KOPT-K1 (cell line): Measurements from ENCODE around the gene FAM9C.
"Not testable (repeated sequence)": the region's sequence is repeated elsewhere in the genome, so short reads cannot be mapped to it uniquely, and the experiment has no call there.

Experiments used
- H3K27ac ChIP-seq: fragments of 200-600 bp; sonication (generic); 2 replicates; pipeline ENCODE4 v1.5.1; 2016; ENCODE audit warnings: antibody characterized with exemption, mild to moderate bottlenecking, low read depth, low read length; ENCODE audit not compliant: poor library complexity, severe bottlenecking
- H3K36me3 ChIP-seq: fragments of 200-600 bp; sonication (generic); 2 replicates; pipeline ENCODE4 v1.5.1; 2017; ENCODE audit warnings: antibody characterized with exemption, mild to moderate bottlenecking, low read length, moderate library complexity; ENCODE audit not compliant: insufficient read depth
- H3K9me3 ChIP-seq: fragments of 200-600 bp; sonication (generic); 2 replicates; pipeline ENCODE4 v1.5.1; 2017; ENCODE audit warnings: antibody characterized with exemption, low read length, mild to moderate bottlenecking; ENCODE audit not compliant: insufficient read depth, poor library complexity, severe bottlenecking

FAM9C gene

DNA sequence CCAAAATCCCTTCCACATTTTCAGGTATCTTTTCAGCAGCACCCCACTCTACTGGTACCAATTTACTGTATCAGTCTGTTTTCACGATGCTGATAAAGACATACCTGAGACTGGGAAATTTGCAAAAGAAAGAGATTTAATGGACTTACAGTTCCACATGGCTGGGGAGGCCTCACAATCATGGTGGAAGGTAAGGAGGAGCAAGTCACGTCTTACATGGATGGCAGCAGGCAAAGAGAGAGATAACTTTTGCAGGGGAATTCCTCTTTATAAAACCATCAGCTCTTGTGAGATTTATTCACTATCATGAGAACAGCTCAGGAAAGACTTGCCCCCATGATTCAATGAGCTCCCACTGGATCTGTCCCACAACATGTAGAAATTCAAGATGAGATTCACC lies 18.7 kb upstream of the FAM9C start:
- H3K36me3 ChIP-seq: not testable (repeated sequence)

DNA sequence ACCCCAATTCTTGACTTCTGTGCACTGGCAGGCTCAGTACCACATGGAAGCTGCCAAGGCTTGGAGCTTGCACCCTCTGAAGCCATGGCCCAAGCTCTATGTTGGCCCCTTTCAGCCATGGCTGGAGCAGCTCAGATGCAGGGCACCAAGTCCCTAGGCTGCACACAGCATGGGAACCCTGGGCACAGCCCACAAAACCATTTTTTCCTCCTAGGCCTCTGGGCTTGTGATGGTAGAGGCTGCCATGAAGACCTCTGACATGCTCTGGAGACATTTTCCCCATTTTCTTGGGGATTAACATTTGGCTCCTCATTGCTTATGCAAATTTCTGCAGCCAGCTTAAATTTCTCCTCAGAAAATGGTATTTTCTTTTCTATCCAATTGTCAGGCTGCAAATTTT lies 17.9 kb upstream of the FAM9C start:
- H3K27ac ChIP-seq, H3K36me3 ChIP-seq: not testable (repeated sequence)
- H3K9me3 ChIP-seq: peaks cover 26% of the 10 kb centered on the region

More for the DNA sequence above, 18.7 kb upstream of the FAM9C start:
- H3K9me3 ChIP-seq: peaks cover 26% of the 10 kb centered on the region
- not testable (repeated sequence) for H3K27ac ChIP-seq

GRCh38 chrX:13061215-13061708 lies 16.8 kb upstream of the FAM9C start:
- not testable (repeated sequence) for H3K36me3 ChIP-seq, H3K27ac ChIP-seq
- H3K9me3 ChIP-seq: peaks cover 26% of the 10 kb centered on the region

GRCh38 chrX:13059637-13060499 lies 15.4 kb upstream of the FAM9C start:
- H3K9me3 ChIP-seq: peaks cover 26% of the 10 kb centered on the region
- no peak overlapping the region for H3K27ac ChIP-seq
- no peaks in the 10 kb centered on the region for H3K36me3 ChIP-seq

- Histone ChIP-seq H3K27ac (no peak overlapping the region), H3K9me3 (no peaks in the 10 kb centered on the region), H3K36me3 (no peaks in the 10 kb centered on the region)
Measured at GRCh38 chrX:13055486-13055885, 11.1 kb upstream of the FAM9C start.

GRCh38 chrX:13053171-13053570 lies 8.8 kb upstream of the FAM9C start:
- no peaks in the 10 kb centered on the region for H3K9me3 ChIP-seq
- H3K27ac ChIP-seq: no peak overlapping the region
- no peaks in the 10 kb centered on the region for H3K36me3 ChIP-seq

- Histone ChIP-seq H3K27ac (peak overlapping the region; percentile 39), H3K36me3 (no peaks in the 10 kb centered on the region)
Measured at GRCh38 chrX:13051529-13052172, 7.2 kb upstream of the FAM9C start.

DNA sequence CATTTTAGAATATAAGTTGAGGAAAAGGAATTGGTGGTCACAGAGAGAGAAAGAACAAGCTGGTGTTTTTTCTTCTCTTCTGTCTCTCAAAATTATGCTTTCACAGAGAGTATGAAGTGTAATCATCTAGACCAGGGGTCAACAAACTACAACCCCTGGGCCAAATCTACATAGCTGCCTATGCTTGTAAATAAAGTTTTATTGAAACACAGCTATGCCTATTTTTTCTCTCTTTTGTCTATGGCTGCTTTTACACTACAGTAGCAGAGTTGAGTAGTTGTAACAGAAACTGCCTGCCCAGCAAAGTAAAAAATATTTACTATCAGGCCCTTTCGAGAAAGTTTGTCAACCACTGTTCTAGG lies 6.7 kb upstream of the FAM9C start:
- H3K27ac ChIP-seq: no peak overlapping the region
- no peaks in the 10 kb centered on the region for H3K9me3 ChIP-seq

More at GRCh38 chrX:13051529-13052172, 7.2 kb upstream of the FAM9C start:
- no peaks in the 10 kb centered on the region for H3K9me3 ChIP-seq

GRCh38 chrX:13050151-13050550 lies 5.7 kb upstream of the FAM9C start:
- Histone ChIP-seq H3K27ac (no peak overlapping the region), H3K9me3 (no peaks in the 10 kb centered on the region), H3K36me3 (no peaks in the 10 kb centered on the region)

More for the DNA sequence above, 6.7 kb upstream of the FAM9C start:
- no peaks in the 10 kb centered on the region for H3K36me3 ChIP-seq

GRCh38 chrX:13048280-13048679 lies 3.9 kb upstream of the FAM9C start:
- Histone ChIP-seq H3K36me3 (no peaks in the 10 kb centered on the region), H3K27ac (no peak overlapping the region), H3K9me3 (no peaks in the 10 kb centered on the region)

DNA sequence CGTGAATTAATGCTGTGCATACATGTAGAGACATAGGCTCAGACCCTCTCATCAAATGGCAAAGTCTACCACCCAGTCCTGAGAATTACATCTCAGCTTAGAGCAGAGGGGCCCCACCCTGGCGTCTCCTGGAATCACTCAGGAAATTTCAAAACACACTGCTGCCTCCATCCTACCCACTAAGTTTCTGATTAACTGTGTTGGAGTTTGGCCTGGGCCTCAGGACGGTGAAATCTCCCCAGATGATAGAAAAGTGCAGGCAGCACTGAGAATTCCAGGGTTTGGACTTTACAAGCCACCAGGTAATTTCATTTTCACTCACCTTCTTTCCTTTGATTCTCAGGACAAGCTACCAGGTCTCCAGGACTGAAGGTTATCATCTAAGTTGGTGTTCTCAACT lies 3.3 kb upstream of the FAM9C start:
- H3K27ac ChIP-seq: no peak overlapping the region
- no peaks in the 10 kb centered on the region for H3K9me3 ChIP-seq
- H3K36me3 ChIP-seq: no peaks in the 10 kb centered on the region

DNA sequence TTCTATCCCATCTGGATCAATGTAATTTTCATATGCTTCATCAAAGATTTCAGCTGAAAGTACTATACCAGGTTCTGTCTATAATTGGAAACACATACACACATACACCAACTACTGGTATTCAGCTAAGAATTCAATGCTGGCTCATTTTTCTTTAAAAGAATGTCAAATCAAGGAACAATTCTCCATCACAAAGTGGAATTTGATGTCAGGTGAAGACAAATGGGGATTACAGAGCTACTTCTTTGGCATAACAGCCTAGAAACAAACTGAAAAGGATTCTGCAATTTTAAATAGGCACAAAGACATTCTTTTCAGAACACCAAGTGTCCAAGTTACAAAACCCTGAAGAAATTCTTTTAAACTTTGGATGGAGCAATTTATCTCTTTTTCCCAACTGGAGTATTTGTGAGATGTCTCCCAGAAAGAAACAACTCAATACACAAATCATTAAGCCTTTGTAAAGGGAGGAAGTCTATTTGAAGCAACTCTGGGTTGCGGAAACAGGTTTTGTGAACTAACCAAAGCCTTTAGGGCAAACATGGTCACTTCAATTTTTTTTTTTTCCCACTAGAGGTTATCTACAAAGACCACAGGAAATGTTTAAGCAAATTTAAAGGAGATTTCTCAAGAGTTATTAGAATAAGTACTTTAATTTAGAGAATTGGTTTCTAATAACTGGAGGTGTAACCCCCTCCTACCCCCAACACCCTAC lies 1.9 kb upstream of the FAM9C start:
- Histone ChIP-seq H3K36me3 (no peaks in the 10 kb centered on the region), H3K27ac (no peak overlapping the region), H3K9me3 (no peaks in the 10 kb centered on the region)

GRCh38 chrX:13043938-13044337 lies 482 bp downstream of the FAM9C start:
- Histone ChIP-seq H3K9me3 (no peaks in the 10 kb centered on the region), H3K27ac (no peak overlapping the region), H3K36me3 (no peaks in the 10 kb centered on the region)

DNA sequence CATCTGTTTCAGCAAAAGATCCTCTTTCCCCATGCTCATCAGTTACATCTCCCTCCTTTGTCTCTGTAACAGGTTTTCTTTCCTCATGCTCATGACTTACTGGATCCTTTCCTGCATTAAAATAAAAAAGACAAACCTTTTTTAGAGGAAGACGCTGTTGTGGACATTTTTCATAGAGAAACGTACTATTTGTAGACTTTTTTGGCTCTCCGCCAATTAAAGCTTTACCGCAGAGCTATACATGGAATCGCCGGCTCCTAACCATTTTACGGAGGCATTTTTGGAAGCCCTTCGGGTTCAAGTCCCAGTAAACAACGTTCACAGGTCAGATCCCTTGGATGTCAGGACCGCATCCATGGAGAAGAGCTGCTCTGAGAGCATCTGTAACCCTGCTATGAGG lies 1.3 kb downstream of the FAM9C start:
- H3K36me3 ChIP-seq: no peaks in the 10 kb centered on the region
- H3K27ac ChIP-seq: no peak overlapping the region
- no peaks in the 10 kb centered on the region for H3K9me3 ChIP-seq

DNA sequence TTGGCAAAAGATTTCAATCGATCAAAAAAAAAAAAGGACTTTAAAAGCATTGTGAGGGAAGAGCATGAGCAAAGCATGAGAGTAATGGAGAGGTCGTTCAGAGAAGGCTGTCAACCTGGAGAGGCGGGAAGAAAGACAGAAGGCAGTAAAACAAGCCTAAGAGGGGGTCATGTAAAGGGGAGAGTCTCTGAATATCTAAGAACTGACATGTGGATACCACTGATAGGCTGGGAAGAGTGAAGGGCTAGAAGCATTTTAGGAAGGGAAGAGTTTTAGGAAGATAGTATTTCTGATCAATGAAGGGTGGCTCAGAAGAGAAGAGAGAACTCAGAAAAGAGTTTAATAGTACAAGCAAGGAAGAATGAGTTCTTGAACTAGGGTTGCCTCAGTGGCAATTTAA lies 7.5 kb downstream of the FAM9C start:
- Histone ChIP-seq H3K27ac (no peak overlapping the region), H3K9me3 (no peaks in the 10 kb centered on the region), H3K36me3 (no peaks in the 10 kb centered on the region)
